HG03139 (cell line): ENCODE measurements around the gene MTPN.

Experiments
- ATAC-seq: cut with Tn5 transposase; IDR thresholded peaks from one replicate; pipeline ENCODE4 v1.9.1; 2021; ENCODE audit not compliant: unreplicated experiment

The MTPN gene

DNA sequence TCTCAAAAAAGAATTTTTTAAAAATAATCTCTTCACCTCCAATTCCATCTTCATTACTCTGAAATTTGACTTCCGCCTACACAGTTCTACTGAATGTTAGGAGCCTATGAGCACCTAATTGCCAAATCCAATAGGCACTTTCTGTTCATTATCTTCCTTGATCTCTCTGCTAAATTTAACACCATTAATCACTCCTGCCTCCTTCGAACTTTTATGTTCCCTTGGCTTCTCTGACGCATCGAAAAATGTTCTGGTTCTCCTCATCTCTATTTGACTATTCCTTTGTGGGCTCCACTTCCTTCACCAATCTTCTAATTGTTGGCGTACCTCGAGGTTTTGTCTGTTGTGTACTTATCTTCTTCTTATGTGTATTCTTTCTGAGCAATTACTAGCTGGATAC, 87.3 kb downstream of the MTPN start:
- ATAC-seq = no peak

GRCh38 chr7:135888740-135889139, 88.4 kb downstream of the MTPN start:
- no peak for ATAC-seq

GRCh38 chr7:135886345-135887132, 90.6 kb downstream of the MTPN start:
- no peak for ATAC-seq

GRCh38 chr7:135884495-135885232, 92.5 kb downstream of the MTPN start:
- no peak for ATAC-seq

DNA sequence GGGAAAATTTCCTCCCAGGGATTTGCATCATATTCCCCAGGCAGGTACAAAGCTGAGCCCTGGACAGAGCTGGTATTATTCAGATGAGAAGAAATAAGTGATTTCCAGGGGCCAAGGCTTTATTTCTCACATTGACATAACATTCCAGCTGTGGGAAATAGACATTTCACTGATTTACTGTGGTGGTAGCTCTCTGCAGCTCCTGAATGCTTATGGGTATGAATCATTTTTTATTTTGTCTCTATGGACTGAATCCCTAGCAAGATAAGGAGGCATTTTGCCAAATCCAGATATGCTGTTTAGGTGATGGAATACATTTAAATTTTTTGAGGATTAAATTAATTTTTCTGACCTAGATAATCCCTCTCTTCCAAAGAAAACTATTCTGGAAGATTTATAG, 97.9 kb downstream of the MTPN start:
- no peak for ATAC-seq

DNA sequence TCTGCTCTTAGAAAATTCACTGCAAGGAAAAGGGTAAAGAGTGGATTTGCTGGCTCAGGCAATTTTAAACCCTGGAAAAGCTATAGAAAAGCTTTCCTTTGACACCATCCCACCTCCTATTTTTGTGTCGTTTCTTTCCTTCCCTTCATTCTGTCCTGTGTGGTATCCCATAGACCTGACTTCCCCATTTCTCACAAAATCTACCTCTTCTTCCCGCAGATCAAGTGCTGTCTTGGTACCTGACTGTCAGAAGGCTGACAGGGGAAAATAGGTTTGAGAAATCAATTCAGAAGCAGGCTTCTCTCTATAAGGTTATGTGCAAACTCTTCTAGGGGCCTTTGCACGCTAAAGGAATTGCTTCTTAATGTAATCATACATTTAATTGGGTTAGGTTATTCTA, 98.9 kb downstream of the MTPN start:
- no peak for ATAC-seq

DNA sequence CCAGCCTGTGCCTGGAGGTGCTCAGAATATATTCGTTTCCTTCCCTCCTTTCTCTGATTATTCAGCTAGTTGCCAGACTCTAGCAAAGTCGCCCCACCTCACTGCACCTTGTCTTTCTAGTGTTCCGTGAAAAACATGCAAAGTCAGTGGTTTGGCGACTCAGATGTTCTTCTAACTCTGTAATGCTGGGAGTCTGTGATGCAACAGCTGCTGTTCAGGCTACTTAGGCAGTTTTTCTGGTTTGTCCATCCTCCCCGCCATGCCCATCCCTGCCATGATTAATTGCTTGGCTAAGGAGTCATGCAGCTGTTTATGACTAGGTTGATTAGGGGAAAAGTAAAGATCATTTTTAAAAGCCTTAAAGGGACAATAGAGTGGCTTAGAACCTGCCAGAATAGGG, 99.4 kb downstream of the MTPN start:
- ATAC-seq = peak; percentile 96
